Heart left ventricle (tissue), 16 donors: ENCODE measurements around the gene ARPC5. TPM values are rescaled to one million over a fixed set of nuclear protein-coding genes. Genes with fewer than 3 reads are reported as not detected.

Experiments used
- ATAC-seq, 4 donors: fragments of 200-7000 bp; cut with Tn5 transposase; one replicate each; pipeline ENCODE4 v1.9.1; 2020 to 2022; ENCODE audit warnings: moderate library complexity in 4 of 4, mild to moderate bottlenecking in 3 of 4, moderate number of reproducible peaks in 1 of 4
- DNase-seq, 5 donors: peaks; one replicate each; pipeline ENCODE4 v3.0.0-alpha.2; 2020
- H3K27ac ChIP-seq, 12 donors: fragments of 200-600 bp; sonication (generic) in 4 of 12; one replicate each; pipeline versions ENCODE4 v1.5.0 to v1.8.0; 2016 to 2022; ENCODE audit warnings: mild to moderate bottlenecking in 2 of 12
- H3K27me3 ChIP-seq, 9 donors: fragments of 200-600 bp; sonication (generic) in 2 of 9; one replicate each; pipeline versions ENCODE4 v1.5.1 to v1.8.0; 2016 to 2022; ENCODE audit warnings: mild to moderate bottlenecking in 3 of 9
- H3K36me3 ChIP-seq, 9 donors: fragments of 200-600 bp; sonication (generic) in 2 of 9; one replicate each; pipeline versions ENCODE4 v1.5.0 to v1.8.0; 2018 to 2022; ENCODE audit warnings: mild to moderate bottlenecking in 2 of 9
- H3K4me1 ChIP-seq, 12 donors: fragments of 200-600 bp; sonication (generic) in 4 of 12; one replicate each; pipeline versions ENCODE4 v1.5.0 to v1.8.0; 2016 to 2022; ENCODE audit warnings: mild to moderate bottlenecking in 3 of 12
- H3K4me3 ChIP-seq, 12 donors: fragments of 200-600 bp; sonication (generic) in 4 of 12; one replicate each; pipeline versions ENCODE4 v1.5.0 to v1.8.0; 2017 to 2022; ENCODE audit warnings: mild to moderate bottlenecking in 9 of 12, moderate library complexity in 4 of 12
- H3K9me3 ChIP-seq, 12 donors: fragments of 200-600 bp; sonication (generic) in 4 of 12; one replicate each; pipeline versions ENCODE4 v1.5.0 to v1.8.0; 2016 to 2022; ENCODE audit warnings: mild to moderate bottlenecking in 1 of 12
- CTCF ChIP-seq, 12 donors: fragments of 200-600 bp; sonication (generic) in 4 of 12; IDR thresholded peaks; one replicate each; pipeline versions ENCODE4 v1.5.0 to v1.8.0; 2018 to 2022; ENCODE audit warnings: antibody characterized with exemption in 12 of 12, mild to moderate bottlenecking in 5 of 12
- POLR2A ChIP-seq, 2 donors: fragments of 450-650 bp; IDR thresholded peaks; one replicate each; pipeline ENCODE4 v1.6.1; 2017; ENCODE audit warnings: antibody characterized with exemption in 2 of 2, mild to moderate bottlenecking in 2 of 2, moderate library complexity in 2 of 2
- WGBS, 4 donors: extraction: QIAGEN DNeasy Blood & Tissue Kit in 2 of 4; methylation state at CpG; one replicate each; pipeline versions ENCODE4 v1.1.5 to v1.1.7; 2013 to 2018; 5-methylcytosine and 5-hydroxymethylcytosine counted together
- intact Hi-C, 10 donors: fragments of 100-400 bp; cut with DNase I; formaldehyde crosslinking; loops; one replicate each; pipeline versions ENCODE4 v1.11.1 to v1.14.2; 2022
- polyA plus RNA-seq, 2 donors: library from polyadenylated mRNA; stranded (reverse); fragments of 200-250 nt; gene quantifications; one replicate each; pipeline ENCODE4 v1.2.3, GENCODE V29; 2013
- total RNA-seq, 9 donors: library from RNA; depleted of rRNA in 2 of 9; stranded (reverse); fragments of >200 nt in 2 of 9; fragmentation: NEBNext Ultra II Directional in 3 of 9; extraction: Animal tissue kit (Norgen Biotek cat#: 25700) in 3 of 9; gene quantifications; one replicate each; pipeline versions ENCODE4 v1.1.0 to v1.2.4, GENCODE V29; 2016 to 2023
- donor health status: ischemic (EF 13 %, LVEDD 7.1; RV severe dilation, severe dysfunction).
- donor health status: healthy with polysubstance abuse.
- donor health status: DM: no; HTN: yes; CAD: no.
- donor health status: DM: no; HTN: no; CAD: no.
- donor health status: ischemic (EF 25% LVEDD 6.9; RV normal size, moderate dysfunction).
- donor health status: ischemic (EF 25% LVEDD 5.7; RV mildly dilated, moderate dysfunction).
- donor health status: healthy.
- donor health status: DM: yes; HTN: yes; CAD: no.
- donor health status: ischemic (EF 35%, LVEDD 5.7; RV mildly dilated, moderate dysfunction).
- donor health status: nonischemic (EF 11% LVEDD 7.7; RV severe dilation, severe dysfunction).
- donor health status: DM: yes; HTN: yes; CAD: no.
- donor health status: PGD.
- donor health status: ischemic (EF 29% LVEDD 5.4; RV normal size, mild dysfunction).
- donor health status: nonischemic (EF 23%, LVEDD 6.1; RV moderate dilation, normal function).

Gene ARPC5
- total and polyA plus RNA-seq, 11 donors, result 24.6 to 105 (median 31.3) TPM

GRCh38 chr1:183674339-183674738 lies 38.8 kb upstream of the ARPC5 start:
- Histone ChIP-seq H3K27me3 (no peaks in the 10 kb centered on the region), H3K36me3 (no peaks in the 10 kb centered on the region), H3K9me3 (peaks cover 0 to 12% (median 0%) of the 10 kb centered on the region in 12 donors), H3K4me1 (peaks cover 0 to 30% (median 12%) of the 10 kb centered on the region in 12 donors), H3K4me3 (no peak overlapping the region), H3K27ac (peak overlapping the region in 1 of 12 donors; percentile 15)
- TF ChIP-seq POLR2A (IDR thresholded peaks at IDR 0.05) (no peak), CTCF (IDR thresholded peaks at IDR 0.05) (no peak)
- WGBS, 4 donors, result 50 to 63% (median 53%) methylated on average over 1 of the region's 1 CpG
- DNase-seq (peak in 3 of 5 donors; percentile 35 to 61 (median 60)), ATAC-seq (peak in 3 of 4 donors; percentile 46 to 71 (median 59))
- intact Hi-C loops, result no loop called here

GRCh38 chr1:183673605-183674323 lies 38.2 kb upstream of the ARPC5 start:
- Histone ChIP-seq H3K4me1 (peaks cover 0 to 30% (median 12%) of the 10 kb centered on the region in 12 donors), H3K9me3 (peaks cover 0 to 12% (median 0%) of the 10 kb centered on the region in 12 donors), H3K27ac (peak overlapping the region in 1 of 12 donors; percentile 15), H3K27me3 (no peaks in the 10 kb centered on the region), H3K4me3 (no peak overlapping the region), H3K36me3 (no peaks in the 10 kb centered on the region)
- ATAC-seq (no peak), DNase-seq (no peak)
- intact Hi-C loops, result no loop called here
- 89 to 95% (median 93%) methylated on average over 2 of the region's 2 CpGs for WGBS, 4 donors
- TF ChIP-seq CTCF (IDR thresholded peaks at IDR 0.05) (no peak), POLR2A (IDR thresholded peaks at IDR 0.05) (no peak)

GRCh38 chr1:183670169-183670568 lies 34.6 kb upstream of the ARPC5 start:
- Histone ChIP-seq H3K27me3 (no peaks in the 10 kb centered on the region), H3K36me3 (no peaks in the 10 kb centered on the region), H3K27ac (no peak overlapping the region), H3K4me1 (peaks cover 0 to 19% (median 12%) of the 10 kb centered on the region in 12 donors), H3K9me3 (peaks cover 0 to 12% (median 0%) of the 10 kb centered on the region in 12 donors), H3K4me3 (no peak overlapping the region)
- intact Hi-C loops, result no loop called here
- DNase-seq, result no peak
- TF ChIP-seq POLR2A (IDR thresholded peaks at IDR 0.05) (no peak), CTCF (IDR thresholded peaks at IDR 0.05) (no peak)
- WGBS, 4 donors, result 90 to 100% (median 98%) methylated on average over 1 of the region's 1 CpG
- ATAC-seq, result no peak

GRCh38 chr1:183656355-183656754 lies 20.8 kb upstream of the ARPC5 start:
- no peak for ATAC-seq
- Histone ChIP-seq H3K27me3 (no peaks in the 10 kb centered on the region), H3K4me1 (peaks cover 5 to 46% (median 36%) of the 10 kb centered on the region in 12 donors), H3K4me3 (no peak overlapping the region), H3K27ac (no peak overlapping the region), H3K36me3 (no peaks in the 10 kb centered on the region), H3K9me3 (no peaks in the 10 kb centered on the region)
- intact Hi-C loops, result loop anchor here in 2 of 10 donors (2.0 to 10.0 kb wide), 2 partner anchors 28 to 148 kb away; partner anchors contain the start of gene RGL1 (in 1 of the 2)
- DNase-seq, result no peak
- TF ChIP-seq CTCF (IDR thresholded peaks at IDR 0.05) (no peak), POLR2A (IDR thresholded peaks at IDR 0.05) (no peak)
- 76 to 86% (median 84%) methylated on average over 3 of the region's 3 CpGs for WGBS, 4 donors
